Immature natural killer cell (primary cell): Measurements from ENCODE around the gene AUP1. TPM values are rescaled to one million over a fixed set of nuclear protein-coding genes. Genes with fewer than 3 reads are reported as not detected.
A peak's percentile ranks its signal among the peaks of the same experiment; 100 is the strongest.

ENCODE experiments used
- DNase-seq, 3 donors: peaks; one replicate each; pipeline ENCODE4 v3.0.0; 2022; ENCODE audit warnings: mixed read lengths in 1 of 3
- H3K27ac Mint-ChIP-seq, 6 donors: one replicate each; pipeline ENCODE4 v1.8.0; 2020; ENCODE audit warnings: mixed read lengths in 6 of 6, mild to moderate bottlenecking in 5 of 6, inconsistent platforms in 4 of 6, moderate library complexity in 3 of 6
- H3K27me3 Mint-ChIP-seq, 3 donors: one replicate each; pipeline ENCODE4 v1.8.0; 2020 to 2021; ENCODE audit warnings: low read depth in 3 of 3, mild to moderate bottlenecking in 3 of 3, mixed read lengths in 3 of 3, moderate library complexity in 3 of 3, inconsistent platforms in 1 of 3
- H3K36me3 Mint-ChIP-seq, 3 donors: one replicate each; pipeline ENCODE4 v1.8.0; 2020; ENCODE audit warnings: mixed read lengths in 3 of 3, inconsistent platforms in 2 of 3, mild to moderate bottlenecking in 2 of 3
- H3K4me1 Mint-ChIP-seq, 2 donors: one replicate each; pipeline ENCODE4 v1.8.0; 2020; ENCODE audit warnings: inconsistent platforms in 2 of 2, mild to moderate bottlenecking in 2 of 2, mixed read lengths in 2 of 2, moderate library complexity in 1 of 2
- H3K4me3 Mint-ChIP-seq, 5 donors: one replicate each; pipeline ENCODE4 v1.8.0; 2020; ENCODE audit warnings: mild to moderate bottlenecking in 5 of 5, mixed read lengths in 5 of 5, inconsistent platforms in 3 of 5, moderate library complexity in 3 of 5
- H3K9me3 Mint-ChIP-seq, 6 donors: one replicate each; pipeline ENCODE4 v1.8.0; 2020; ENCODE audit warnings: mild to moderate bottlenecking in 6 of 6, mixed read lengths in 6 of 6, inconsistent platforms in 4 of 6, moderate library complexity in 3 of 6
- polyA plus RNA-seq, 3 donors: library from polyadenylated mRNA; unstranded; fragments of 300-500 nt; fragmentation: Illumina TruSeq; gene quantifications; one replicate each; pipeline ENCODE4 v1.2.3, GENCODE V29; 2021

Gene AUP1
- 100 to 1,000 TPM; 107 to 126 (median 118) TPM for polyA plus RNA-seq

GRCh38 chr2:74529357-74530238 is at the start of gene AUP1, which contains the start of gene HTRA2:
AUP1 (minus strand) TSS chr2:74529706; CDS start chr2:74529629, 77 bp downstream.
HTRA2 (plus strand) TSS chr2:74529933; CDS start chr2:74530007, 74 bp downstream.
- H3K4me1 Mint-ChIP-seq: peaks cover 41 to 43% of the 10 kb centered on the region in 2 donors

GRCh38 chr2:74578408-74578807 is 48.9 kb upstream of the AUP1 start:
- no peak for DNase-seq
- Mint-ChIP-seq H3K9me3 (peaks cover 0 to 2% (median 0%) of the 10 kb centered on the region in 6 donors), H3K27ac (no peak overlapping the region), H3K36me3 (no peaks in the 10 kb centered on the region), H3K27me3 (peaks cover 3 to 11% (median 11%) of the 10 kb centered on the region in 3 donors), H3K4me3 (no peak overlapping the region), H3K4me1 (peaks cover 14 to 15% of the 10 kb centered on the region in 2 donors)

More at GRCh38 chr2:74529357-74530238, at the start of gene AUP1, which contains the start of gene HTRA2:
- Mint-ChIP-seq H3K9me3 (no peaks in the 10 kb centered on the region), H3K27ac (peak within 1 kb of the TSS; percentile 93 to 99 (median 96)), H3K27me3 (peaks cover 9 to 22% (median 10%) of the 10 kb centered on the region in 3 donors), H3K4me3 (peak within 1 kb of the TSS; percentile 93 to 97 (median 95)), H3K36me3 (peaks cover 12 to 27% (median 16%) of the 10 kb centered on the region in 3 donors)
- peak; percentile 92 to 93 (median 92) for DNase-seq

GRCh38 chr2:74577448-74577847 is 47.9 kb upstream of the AUP1 start:
- no peak overlapping the region for H3K4me3 Mint-ChIP-seq
- H3K36me3 Mint-ChIP-seq: no peaks in the 10 kb centered on the region
- H3K9me3 Mint-ChIP-seq: peaks cover 0 to 2% (median 0%) of the 10 kb centered on the region in 6 donors
- peaks cover 2 to 10% (median 8%) of the 10 kb centered on the region in 3 donors for H3K27me3 Mint-ChIP-seq
- no peak overlapping the region for H3K27ac Mint-ChIP-seq
- peaks cover 14 to 16% of the 10 kb centered on the region in 2 donors for H3K4me1 Mint-ChIP-seq
- DNase-seq: no peak

- Mint-ChIP-seq H3K4me1 (peaks cover 14 to 16% of the 10 kb centered on the region in 2 donors), H3K27ac (no peak overlapping the region), H3K36me3 (no peaks in the 10 kb centered on the region), H3K27me3 (peaks cover 2 to 10% (median 8%) of the 10 kb centered on the region in 3 donors), H3K9me3 (peaks cover 0 to 2% (median 0%) of the 10 kb centered on the region in 6 donors), H3K4me3 (no peak overlapping the region)
- DNase-seq: no peak
Measured at GRCh38 chr2:74576863-74577229, 47.3 kb upstream of the AUP1 start.

GRCh38 chr2:74576211-74576862 is 46.8 kb upstream of the AUP1 start:
- peaks cover 14 to 16% of the 10 kb centered on the region in 2 donors for H3K4me1 Mint-ChIP-seq
- no peak for DNase-seq
- no peak overlapping the region for H3K4me3 Mint-ChIP-seq
- H3K27ac Mint-ChIP-seq: no peak overlapping the region
- peaks cover 2 to 10% (median 8%) of the 10 kb centered on the region in 3 donors for H3K27me3 Mint-ChIP-seq
- H3K36me3 Mint-ChIP-seq: no peaks in the 10 kb centered on the region
- H3K9me3 Mint-ChIP-seq: peaks cover 0 to 2% (median 0%) of the 10 kb centered on the region in 6 donors

- no peak overlapping the region for H3K4me3 Mint-ChIP-seq
- H3K36me3 Mint-ChIP-seq: no peaks in the 10 kb centered on the region
- H3K4me1 Mint-ChIP-seq: peaks cover 14 to 16% of the 10 kb centered on the region in 2 donors
- H3K9me3 Mint-ChIP-seq: peaks cover 0 to 2% (median 0%) of the 10 kb centered on the region in 6 donors
- H3K27me3 Mint-ChIP-seq: peaks cover 2 to 8% (median 6%) of the 10 kb centered on the region in 3 donors
- no peak for DNase-seq
- H3K27ac Mint-ChIP-seq: no peak overlapping the region
Measured at GRCh38 chr2:74575320-74575719, 45.8 kb upstream of the AUP1 start.

GRCh38 chr2:74573747-74574562 is 44.4 kb upstream of the AUP1 start:
- peaks cover 14 to 16% of the 10 kb centered on the region in 2 donors for H3K4me1 Mint-ChIP-seq
- peaks cover 0 to 2% (median 0%) of the 10 kb centered on the region in 6 donors for H3K9me3 Mint-ChIP-seq
- peak overlapping the region; percentile 13 to 84 (median 70) for H3K27ac Mint-ChIP-seq
- DNase-seq: peak in 2 of 3 donors; percentile 9 to 23
- H3K4me3 Mint-ChIP-seq: peak overlapping the region; percentile 60 to 84 (median 69)
- peaks cover 2 to 8% (median 3%) of the 10 kb centered on the region in 3 donors for H3K27me3 Mint-ChIP-seq
- no peaks in the 10 kb centered on the region for H3K36me3 Mint-ChIP-seq

GRCh38 chr2:74572178-74572925 is 42.8 kb upstream of the AUP1 start:
- Mint-ChIP-seq H3K27ac (no peak overlapping the region), H3K27me3 (peaks cover 2 to 9% (median 4%) of the 10 kb centered on the region in 3 donors), H3K4me3 (no peak overlapping the region), H3K9me3 (peaks cover 0 to 2% (median 0%) of the 10 kb centered on the region in 6 donors), H3K36me3 (no peaks in the 10 kb centered on the region), H3K4me1 (peaks cover 14 to 16% of the 10 kb centered on the region in 2 donors)
- no peak for DNase-seq

GRCh38 chr2:74571058-74571457 is 41.6 kb upstream of the AUP1 start:
- Mint-ChIP-seq H3K36me3 (no peaks in the 10 kb centered on the region), H3K27me3 (peaks cover 2 to 9% (median 4%) of the 10 kb centered on the region in 3 donors), H3K4me1 (peaks cover 14 to 16% of the 10 kb centered on the region in 2 donors), H3K4me3 (no peak overlapping the region), H3K9me3 (no peaks in the 10 kb centered on the region), H3K27ac (no peak overlapping the region)
- no peak for DNase-seq

- Mint-ChIP-seq H3K27me3 (peaks cover 2 to 8% (median 7%) of the 10 kb centered on the region in 3 donors), H3K36me3 (no peaks in the 10 kb centered on the region), H3K4me1 (peaks cover 13 to 14% of the 10 kb centered on the region in 2 donors), H3K9me3 (no peaks in the 10 kb centered on the region), H3K27ac (no peak overlapping the region), H3K4me3 (no peak overlapping the region)
- no peak for DNase-seq
Measured at GRCh38 chr2:74569686-74570085, 40.2 kb upstream of the AUP1 start.

GRCh38 chr2:74567881-74568280 is 38.4 kb upstream of the AUP1 start:
- H3K9me3 Mint-ChIP-seq: no peaks in the 10 kb centered on the region
- peaks cover 7 to 11% (median 9%) of the 10 kb centered on the region in 3 donors for H3K27me3 Mint-ChIP-seq
- no peak for DNase-seq
- H3K27ac Mint-ChIP-seq: no peak overlapping the region
- H3K4me3 Mint-ChIP-seq: no peak overlapping the region
- H3K36me3 Mint-ChIP-seq: no peaks in the 10 kb centered on the region
- H3K4me1 Mint-ChIP-seq: no peaks in the 10 kb centered on the region

- Mint-ChIP-seq H3K36me3 (no peaks in the 10 kb centered on the region), H3K4me3 (no peak overlapping the region), H3K4me1 (peaks cover 0 to 1% of the 10 kb centered on the region in 2 donors), H3K9me3 (no peaks in the 10 kb centered on the region), H3K27me3 (peaks cover 7 to 19% (median 13%) of the 10 kb centered on the region in 3 donors), H3K27ac (no peak overlapping the region)
- no peak for DNase-seq
Measured at GRCh38 chr2:74566754-74567085, 37.2 kb upstream of the AUP1 start.
